ENCODE results near the gene LRMDA.

The LRMDA gene

DNA sequence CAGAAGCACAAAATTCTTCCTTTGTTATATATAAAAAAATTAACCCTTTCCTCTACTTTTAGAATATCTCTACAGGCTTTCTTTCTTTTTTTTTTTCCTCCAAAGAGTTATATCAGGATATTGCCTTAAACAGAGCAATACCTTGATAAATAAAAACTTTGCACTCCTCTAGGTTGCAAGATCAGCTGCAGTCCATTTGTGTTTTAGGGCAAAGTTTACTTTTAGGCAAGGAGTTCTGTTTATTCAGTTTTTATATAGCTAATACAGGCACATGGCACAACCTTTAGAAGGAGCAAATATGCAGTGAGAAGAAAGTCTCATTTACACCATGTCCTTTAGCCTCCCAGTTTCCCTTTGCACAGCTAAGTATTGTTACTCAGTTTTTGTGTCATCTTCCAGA is 10.3 kb downstream of the LRMDA start:
- Histone ChIP-seq H3K4me3 (ENCODE audit: low read depth, low read length) (no peak overlapping the region), H3K27me3 (ENCODE audit: insufficient read depth, low read depth, severe bottlenecking) (no peaks in the 10 kb centered on the region)

DNA sequence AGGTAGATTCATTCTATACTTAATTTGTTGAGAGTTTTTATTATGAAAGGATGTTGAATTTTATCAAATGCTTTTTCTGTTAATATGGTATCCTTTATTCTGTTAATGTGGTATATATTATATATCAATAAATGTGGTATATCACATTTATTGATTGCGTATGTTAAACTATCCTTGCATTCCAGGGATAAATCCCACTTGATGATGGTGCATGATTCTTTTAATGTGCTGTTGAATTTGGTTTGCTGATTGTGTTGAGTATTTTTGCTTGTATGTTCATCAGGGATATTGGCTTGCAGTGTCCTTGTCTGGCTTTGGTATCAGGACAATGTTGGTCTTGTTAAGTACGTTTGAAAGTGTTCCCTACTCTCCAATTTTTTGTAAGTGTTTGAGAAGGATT is 11.9 kb downstream of the LRMDA start:
- no peaks in the 10 kb centered on the region for H3K27me3 ChIP-seq (ENCODE audit: insufficient read depth, low read depth, severe bottlenecking)
- peaks cover 24% of the 10 kb centered on the region for H3K9me3 ChIP-seq (ENCODE audit: severe bottlenecking)
- TF ChIP-seq, protein P1, sequence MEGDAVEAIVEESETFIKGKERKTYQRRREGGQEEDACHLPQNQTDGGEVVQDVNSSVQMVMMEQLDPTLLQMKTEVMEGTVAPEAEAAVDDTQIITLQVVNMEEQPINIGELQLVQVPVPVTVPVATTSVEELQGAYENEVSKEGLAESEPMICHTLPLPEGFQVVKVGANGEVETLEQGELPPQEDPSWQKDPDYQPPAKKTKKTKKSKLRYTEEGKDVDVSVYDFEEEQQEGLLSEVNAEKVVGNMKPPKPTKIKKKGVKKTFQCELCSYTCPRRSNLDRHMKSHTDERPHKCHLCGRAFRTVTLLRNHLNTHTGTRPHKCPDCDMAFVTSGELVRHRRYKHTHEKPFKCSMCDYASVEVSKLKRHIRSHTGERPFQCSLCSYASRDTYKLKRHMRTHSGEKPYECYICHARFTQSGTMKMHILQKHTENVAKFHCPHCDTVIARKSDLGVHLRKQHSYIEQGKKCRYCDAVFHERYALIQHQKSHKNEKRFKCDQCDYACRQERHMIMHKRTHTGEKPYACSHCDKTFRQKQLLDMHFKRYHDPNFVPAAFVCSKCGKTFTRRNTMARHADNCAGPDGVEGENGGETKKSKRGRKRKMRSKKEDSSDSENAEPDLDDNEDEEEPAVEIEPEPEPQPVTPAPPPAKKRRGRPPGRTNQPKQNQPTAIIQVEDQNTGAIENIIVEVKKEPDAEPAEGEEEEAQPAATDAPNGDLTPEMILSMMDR (IDR thresholded peaks at IDR 0.05; ENCODE audit: low read depth, low read length), result no peak
- H3K36me3 ChIP-seq, result no peaks in the 10 kb centered on the region
- no peak overlapping the region for H3K4me3 ChIP-seq (ENCODE audit: low read depth, low read length)
- DNase-seq, result no peak
- no peak overlapping the region for H3K27ac ChIP-seq

More for the DNA sequence above, 10.3 kb downstream of the LRMDA start:
- Histone ChIP-seq H3K27ac (no peak overlapping the region), H3K9me3 (ENCODE audit: severe bottlenecking) (peaks cover 21% of the 10 kb centered on the region), H3K36me3 (no peaks in the 10 kb centered on the region)
- TF ChIP-seq, protein P1 (IDR thresholded peaks at IDR 0.05; ENCODE audit: low read depth, low read length), result no peak
- DNase-seq, result no peak

DNA sequence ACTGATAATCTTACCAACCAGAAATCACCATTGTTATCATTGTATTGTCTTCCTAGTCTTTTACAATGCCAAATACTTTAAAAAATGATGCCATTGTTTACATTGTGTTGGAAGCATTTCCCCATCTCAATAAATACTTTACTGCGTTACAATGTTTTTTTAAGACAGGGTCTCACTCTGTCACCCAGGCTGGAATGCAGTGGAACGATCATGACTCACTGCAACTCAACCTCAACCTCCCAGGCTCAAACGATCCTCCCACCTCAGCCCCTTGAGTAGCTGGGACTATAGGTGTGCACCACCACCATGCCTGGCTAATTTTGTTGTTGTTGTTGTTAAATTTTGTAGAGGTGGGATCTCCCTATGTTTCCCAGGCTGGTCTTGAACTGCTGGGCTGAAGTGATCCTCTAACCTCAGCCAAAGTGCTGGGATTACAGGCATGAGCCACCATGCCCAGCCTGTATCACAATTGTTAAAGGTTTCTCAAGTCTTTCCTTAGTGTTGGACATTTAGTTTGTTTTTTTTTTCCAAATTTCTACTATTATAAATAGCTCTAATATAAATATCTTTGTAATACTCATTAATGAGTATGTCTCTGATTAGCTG is 13.5 kb downstream of the LRMDA start:
- TF ChIP-seq, protein P1 (IDR thresholded peaks at IDR 0.05; ENCODE audit: low read depth, low read length), result no peak
- no peak overlapping the region for H3K4me3 ChIP-seq (ENCODE audit: low read depth, low read length)
- DNase-seq, result no peak
- no peaks in the 10 kb centered on the region for H3K27me3 ChIP-seq (ENCODE audit: insufficient read depth, low read depth, severe bottlenecking)
- H3K36me3 ChIP-seq, result no peaks in the 10 kb centered on the region
- no peak overlapping the region for H3K27ac ChIP-seq
- peaks cover 24% of the 10 kb centered on the region for H3K9me3 ChIP-seq (ENCODE audit: severe bottlenecking)

DNA sequence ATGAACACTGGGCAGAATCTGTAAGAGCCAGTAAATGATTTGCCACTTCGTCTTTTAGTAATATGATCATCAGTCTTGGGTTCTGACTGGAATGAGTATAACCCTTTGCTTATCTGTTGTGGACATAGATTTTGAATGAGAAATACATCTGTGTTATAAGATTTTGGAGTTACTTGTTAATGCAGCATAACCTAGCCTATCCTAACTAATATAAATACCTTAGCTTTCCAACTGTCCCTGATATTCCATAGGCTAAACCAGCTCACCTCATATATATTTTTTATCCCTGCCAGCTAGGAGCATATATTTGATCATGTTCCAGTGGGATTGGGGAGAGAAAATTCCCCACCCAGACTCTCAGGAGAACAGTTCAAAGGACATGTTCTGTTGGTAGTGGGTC is 15.1 kb downstream of the LRMDA start:
- Histone ChIP-seq H3K27ac (no peak overlapping the region), H3K27me3 (ENCODE audit: insufficient read depth, low read depth, severe bottlenecking) (no peaks in the 10 kb centered on the region), H3K36me3 (no peaks in the 10 kb centered on the region), H3K9me3 (ENCODE audit: severe bottlenecking) (peaks cover 24% of the 10 kb centered on the region), H3K4me3 (ENCODE audit: low read depth, low read length) (no peak overlapping the region)
- DNase-seq, result no peak
- TF ChIP-seq, protein P1 (IDR thresholded peaks at IDR 0.05; ENCODE audit: low read depth, low read length), result no peak

DNA sequence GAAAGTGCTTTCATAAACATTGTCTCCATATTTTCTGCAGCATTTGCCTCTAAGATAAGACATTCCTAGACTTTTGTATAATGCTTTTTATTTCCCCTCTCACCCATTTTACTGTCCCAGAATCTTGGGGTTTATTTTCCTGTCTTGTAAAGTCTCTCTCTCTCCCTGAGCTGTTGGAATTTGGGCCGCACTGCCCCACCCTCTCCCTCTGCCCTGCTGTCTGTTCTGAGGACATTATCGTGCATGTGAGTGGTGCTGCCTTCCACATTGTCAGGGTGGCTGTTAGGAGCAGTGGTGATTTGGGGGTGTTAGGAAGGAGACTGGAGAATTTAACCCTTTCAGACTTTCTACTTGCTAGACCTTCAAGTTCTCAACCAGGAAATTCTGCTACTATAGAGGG is 16.7 kb downstream of the LRMDA start:
- TF ChIP-seq, protein P1 (IDR thresholded peaks at IDR 0.05; ENCODE audit: low read depth, low read length), result no peak
- H3K27me3 ChIP-seq (ENCODE audit: insufficient read depth, low read depth, severe bottlenecking), result no peaks in the 10 kb centered on the region
- H3K4me3 ChIP-seq (ENCODE audit: low read depth, low read length), result no peak overlapping the region
- no peak for DNase-seq
- H3K9me3 ChIP-seq (ENCODE audit: severe bottlenecking), result peaks cover 20% of the 10 kb centered on the region
- no peak overlapping the region for H3K27ac ChIP-seq
- no peaks in the 10 kb centered on the region for H3K36me3 ChIP-seq

Data from WERI-Rb-1 (cell line).